Body of pancreas (tissue), 4 donors: ENCODE results near the gene OLFML2A. TPM values are rescaled to one million over a fixed set of nuclear protein-coding genes. Genes with fewer than 3 reads are reported as not detected.

Experiments used
- ATAC-seq: fragments of 150-250 bp; one replicate; pipeline ENCODE4 v1.9.1; 2016
- DNase-seq, 4 donors: peaks; one replicate each; pipeline ENCODE4 v3.0.0-alpha.2; 2019
- H3K27ac ChIP-seq, 4 donors: fragments of 200-600 bp; sonication (generic); 1 replicate in 3 of 4; 2 replicates in 1 of 4; pipeline versions ENCODE4 v1.5.1 to v1.6.1; 2016 to 2019; ENCODE audit warnings: mild to moderate bottlenecking in 1 of 4, mixed read lengths in 1 of 4, moderate library complexity in 1 of 4
- H3K27me3 ChIP-seq, 2 donors: fragments of 200-600 bp; sonication (generic); one replicate each; pipeline ENCODE4 v1.6.0; 2016; ENCODE audit warnings: mild to moderate bottlenecking in 1 of 2
- H3K36me3 ChIP-seq, 2 donors: fragments of 200-600 bp; sonication (generic); replicated peaks in 1 of 2; 2 replicates each; pipeline ENCODE4 v1.5.1; 2016; ENCODE audit warnings: low read depth in 2 of 2; ENCODE audit not compliant: insufficient read depth in 1 of 2
- H3K4me1 ChIP-seq: fragments of 200-600 bp; sonication (generic); one replicate; pipeline ENCODE4 v1.6.0; 2016
- H3K4me3 ChIP-seq, 2 donors: fragments of 200-600 bp; sonication (generic); 1 replicate in 1 of 2; 2 replicates in 1 of 2; pipeline ENCODE4 v1.5.1; 2016 to 2019
- H3K9me3 ChIP-seq, 3 donors: fragments of 200-600 bp; sonication (generic); 1 replicate in 2 of 3; 2 replicates in 1 of 3; pipeline ENCODE4 v1.5.1; 2016
- POLR2A ChIP-seq, 3 donors: fragments of 450-650 bp; IDR thresholded peaks; one replicate each; pipeline ENCODE4 v1.6.1; 2016; ENCODE audit warnings: antibody characterized with exemption in 3 of 3, mild to moderate bottlenecking in 2 of 3
- WGBS, 2 donors: methylation state at CpG; one replicate each; pipeline ENCODE4 v1.1.5; 2017; 5-methylcytosine and 5-hydroxymethylcytosine counted together
- intact Hi-C: fragments of 100-400 bp; cut with DNase I; formaldehyde crosslinking; loops from one replicate; pipeline ENCODE4 v1.15.1; 2023
- total RNA-seq, 2 donors: library from RNA; depleted of rRNA; stranded (reverse); fragments of >200 nt; gene quantifications; one replicate each; pipeline ENCODE4 v1.1.0, GENCODE V29; 2016
- TF ChIP-seq, protein P1 (sequence below), 7 experiments: fragments of 450-650 bp in 4 of 7; fragments of 200-600 bp in 3 of 7; sonication (generic) in 3 of 7; IDR thresholded peaks; one replicate each; pipeline ENCODE4 v1.5.1; 2016 to 2019; ENCODE audit warnings: antibody characterized with exemption in 7 of 7

The OLFML2A gene
- total RNA-seq, 2 donors from 2014 or later: 4.4 to 5.3 TPM

DNA sequence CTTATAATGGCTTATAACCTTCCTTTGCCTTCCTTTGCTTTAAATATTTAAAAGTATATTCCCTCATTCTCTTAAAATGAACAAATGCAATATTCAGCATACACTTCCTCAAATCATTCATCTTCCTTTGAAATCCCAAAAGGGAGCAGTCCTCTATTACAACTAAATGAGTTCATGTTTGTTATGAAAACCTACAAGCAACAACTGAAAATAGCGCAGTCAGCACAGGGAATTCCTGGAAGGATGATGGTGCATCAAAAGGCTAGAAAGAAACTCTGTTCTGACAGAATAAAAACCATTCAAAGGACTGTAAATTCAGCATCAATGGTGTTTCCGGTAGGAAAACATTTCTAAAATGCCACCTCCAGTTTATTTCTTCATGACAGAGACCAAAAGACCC is 9.1 kb upstream of the OLFML2A start:
- ATAC-seq (no peak), DNase-seq (no peak)
- no peaks in the 10 kb centered on the region for H3K9me3 ChIP-seq
- no peak for TF ChIP-seq POLR2A (IDR thresholded peaks at IDR 0.05)
- TF ChIP-seq, protein P1, sequence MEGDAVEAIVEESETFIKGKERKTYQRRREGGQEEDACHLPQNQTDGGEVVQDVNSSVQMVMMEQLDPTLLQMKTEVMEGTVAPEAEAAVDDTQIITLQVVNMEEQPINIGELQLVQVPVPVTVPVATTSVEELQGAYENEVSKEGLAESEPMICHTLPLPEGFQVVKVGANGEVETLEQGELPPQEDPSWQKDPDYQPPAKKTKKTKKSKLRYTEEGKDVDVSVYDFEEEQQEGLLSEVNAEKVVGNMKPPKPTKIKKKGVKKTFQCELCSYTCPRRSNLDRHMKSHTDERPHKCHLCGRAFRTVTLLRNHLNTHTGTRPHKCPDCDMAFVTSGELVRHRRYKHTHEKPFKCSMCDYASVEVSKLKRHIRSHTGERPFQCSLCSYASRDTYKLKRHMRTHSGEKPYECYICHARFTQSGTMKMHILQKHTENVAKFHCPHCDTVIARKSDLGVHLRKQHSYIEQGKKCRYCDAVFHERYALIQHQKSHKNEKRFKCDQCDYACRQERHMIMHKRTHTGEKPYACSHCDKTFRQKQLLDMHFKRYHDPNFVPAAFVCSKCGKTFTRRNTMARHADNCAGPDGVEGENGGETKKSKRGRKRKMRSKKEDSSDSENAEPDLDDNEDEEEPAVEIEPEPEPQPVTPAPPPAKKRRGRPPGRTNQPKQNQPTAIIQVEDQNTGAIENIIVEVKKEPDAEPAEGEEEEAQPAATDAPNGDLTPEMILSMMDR (IDR thresholded peaks at IDR 0.05): no peak
- no peaks in the 10 kb centered on the region for H3K36me3 ChIP-seq
- peaks cover 17% of the 10 kb centered on the region for H3K4me1 ChIP-seq
- H3K27me3 ChIP-seq: no peaks in the 10 kb centered on the region
- H3K27ac ChIP-seq: peak overlapping the region in 2 of 4 donors; percentile 32 to 89
- no peak overlapping the region for H3K4me3 ChIP-seq
- intact Hi-C loops: no loop called here
- 58 to 74% methylated on average over 2 of the region's 2 CpGs for WGBS, 2 donors

DNA sequence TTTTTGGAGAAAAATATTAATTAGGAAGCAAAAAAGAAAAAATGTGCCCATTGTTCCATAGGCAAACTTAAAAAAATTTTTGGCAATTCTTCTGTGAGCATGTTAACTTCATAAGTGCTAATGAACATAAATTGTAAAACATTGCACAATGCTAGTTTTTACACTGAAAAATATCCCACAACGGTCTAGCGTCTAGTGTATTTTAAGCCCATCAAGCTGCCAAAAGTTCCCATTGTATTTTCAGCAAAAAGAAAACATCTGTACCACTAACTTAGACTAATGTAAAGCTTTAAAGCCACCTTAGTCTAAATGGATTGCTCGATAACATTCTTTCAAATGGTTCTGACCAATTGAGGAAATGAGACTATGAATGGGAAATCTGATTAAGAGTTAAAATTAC is 8.6 kb upstream of the OLFML2A start:
- H3K4me1 ChIP-seq: peaks cover 12% of the 10 kb centered on the region
- no peak for ATAC-seq

DNA sequence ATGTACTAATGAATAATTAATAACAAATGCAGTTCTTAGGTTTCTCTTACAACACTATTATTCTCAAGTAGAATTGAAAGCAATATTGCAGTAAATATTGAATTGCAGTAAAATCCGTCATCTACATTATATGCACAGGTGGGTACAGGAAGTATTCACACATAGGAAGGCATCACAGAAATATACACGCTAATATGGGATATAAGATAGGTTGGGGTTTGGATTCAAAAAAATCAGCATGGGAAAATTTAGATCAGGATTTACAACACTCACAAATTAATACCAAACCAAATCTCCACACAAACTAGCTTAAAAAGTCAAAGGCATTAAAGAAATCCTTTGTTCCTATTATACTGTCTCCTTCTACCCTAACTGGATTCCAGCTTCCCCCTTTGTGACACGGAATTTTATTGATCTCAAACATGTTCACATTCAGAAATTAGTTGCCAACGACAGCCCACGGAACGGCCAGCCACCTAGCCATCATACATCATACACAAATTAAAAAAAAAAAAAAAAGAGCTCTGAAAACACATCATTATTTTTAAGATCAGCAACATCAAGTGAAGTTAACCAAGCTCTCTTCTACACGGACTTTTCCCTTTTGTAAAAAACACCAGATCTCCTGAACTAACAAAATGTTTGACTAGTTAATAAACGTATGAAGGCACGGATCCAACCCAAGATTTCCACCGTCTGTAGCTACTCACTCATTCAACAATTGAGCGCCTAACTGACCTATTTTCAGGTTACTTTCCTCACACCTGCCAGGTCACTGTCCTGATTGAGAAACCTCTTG is 8.0 kb upstream of the OLFML2A start:
- H3K27me3 ChIP-seq: no peaks in the 10 kb centered on the region
- ATAC-seq: no peak

More for the DNA sequence above, 8.6 kb upstream of the OLFML2A start:
- no peak overlapping the region for H3K4me3 ChIP-seq
- DNase-seq: no peak
- no peaks in the 10 kb centered on the region for H3K9me3 ChIP-seq
- peak overlapping the region in 3 of 4 donors; percentile 84 to 91 (median 89) for H3K27ac ChIP-seq
- intact Hi-C loops: no loop called here
- WGBS, 2 donors: 65 to 69% methylated on average over 3 of the region's 3 CpGs
- H3K27me3 ChIP-seq: no peaks in the 10 kb centered on the region
- H3K36me3 ChIP-seq: no peaks in the 10 kb centered on the region
- TF ChIP-seq, protein P1 (IDR thresholded peaks at IDR 0.05): no peak
- TF ChIP-seq POLR2A (IDR thresholded peaks at IDR 0.05): no peak

DNA sequence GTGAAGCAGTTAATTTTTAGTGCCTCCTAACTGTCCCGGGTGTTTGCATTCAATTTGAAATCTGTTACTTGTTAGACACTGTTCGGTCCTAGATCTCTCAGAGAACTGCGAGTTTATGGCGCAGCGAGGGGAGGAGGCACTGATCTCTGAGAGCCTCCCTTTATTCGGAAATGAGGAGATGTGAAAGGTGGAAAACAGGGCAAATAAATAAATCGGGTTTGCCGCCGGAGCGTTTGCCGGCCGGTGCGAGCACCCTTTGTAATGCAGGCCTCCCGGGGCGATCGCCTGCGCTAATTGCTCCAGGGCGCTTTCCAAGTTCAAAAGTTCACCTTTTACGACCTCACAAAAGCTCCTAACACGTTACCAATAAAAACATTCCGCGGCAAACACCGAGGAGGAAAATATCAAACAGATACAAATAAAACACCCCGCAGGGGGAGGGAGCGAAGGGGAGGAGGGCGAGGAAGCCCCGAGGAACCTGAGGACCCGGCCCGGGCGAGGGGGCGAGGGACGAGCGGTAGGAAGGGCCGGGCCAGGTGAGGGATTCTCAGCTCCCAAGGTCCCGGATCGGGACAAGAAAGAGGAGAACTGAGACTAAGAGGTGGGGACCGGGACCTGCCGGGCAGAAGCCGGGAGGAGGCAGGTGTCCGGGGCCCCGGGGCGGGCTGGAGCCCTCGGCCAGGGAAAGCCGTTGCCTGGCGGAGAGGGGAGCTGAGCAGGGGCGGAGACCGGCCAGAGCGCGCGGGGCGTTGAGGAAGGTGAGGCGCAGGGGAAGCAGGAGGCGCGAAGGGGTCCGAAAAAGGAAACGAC is 7.2 kb upstream of the OLFML2A start:
- Histone ChIP-seq H3K9me3 (no peaks in the 10 kb centered on the region), H3K27me3 (no peaks in the 10 kb centered on the region), H3K4me3 (peak overlapping the region; percentile 83 to 89), H3K4me1 (peaks cover 16% of the 10 kb centered on the region), H3K36me3 (no peaks in the 10 kb centered on the region), H3K27ac (peak overlapping the region; percentile 0 to 91 (median 86))
- DNase-seq: peak; percentile 43 to 52 (median 48)
- intact Hi-C loops: no loop called here
- ATAC-seq: no peak
- TF ChIP-seq POLR2A (IDR thresholded peaks at IDR 0.05): peak in 2 of 3 donors; percentile 30 to 49
- TF ChIP-seq, protein P1 (IDR thresholded peaks at IDR 0.05): no peak
- WGBS, 2 donors: 1% methylated on average over 55 to 56 of the region's 56 CpGs

More for the DNA sequence above, 8.0 kb upstream of the OLFML2A start:
- WGBS, 2 donors: 10% methylated on average over 11 of the region's 11 CpGs
- no peaks in the 10 kb centered on the region for H3K36me3 ChIP-seq
- DNase-seq: no peak
- H3K27ac ChIP-seq: peak overlapping the region; percentile 0 to 91 (median 86)
- H3K4me1 ChIP-seq: peaks cover 12% of the 10 kb centered on the region
- intact Hi-C loops: no loop called here
- no peaks in the 10 kb centered on the region for H3K9me3 ChIP-seq
- H3K4me3 ChIP-seq: peak overlapping the region in 1 of 2 donors; percentile 89
- TF ChIP-seq, protein P1 (IDR thresholded peaks at IDR 0.05): no peak
- no peak for TF ChIP-seq POLR2A (IDR thresholded peaks at IDR 0.05)
